Measurements from ENCODE around the gene SLC2A1. TPM values are rescaled to one million over a fixed set of nuclear protein-coding genes. Genes with fewer than 3 reads are reported as not detected.

The SLC2A1 gene
- total RNA-seq, 4 donors from 2014 or later: 238 to 883 (median 448) TPM

DNA sequence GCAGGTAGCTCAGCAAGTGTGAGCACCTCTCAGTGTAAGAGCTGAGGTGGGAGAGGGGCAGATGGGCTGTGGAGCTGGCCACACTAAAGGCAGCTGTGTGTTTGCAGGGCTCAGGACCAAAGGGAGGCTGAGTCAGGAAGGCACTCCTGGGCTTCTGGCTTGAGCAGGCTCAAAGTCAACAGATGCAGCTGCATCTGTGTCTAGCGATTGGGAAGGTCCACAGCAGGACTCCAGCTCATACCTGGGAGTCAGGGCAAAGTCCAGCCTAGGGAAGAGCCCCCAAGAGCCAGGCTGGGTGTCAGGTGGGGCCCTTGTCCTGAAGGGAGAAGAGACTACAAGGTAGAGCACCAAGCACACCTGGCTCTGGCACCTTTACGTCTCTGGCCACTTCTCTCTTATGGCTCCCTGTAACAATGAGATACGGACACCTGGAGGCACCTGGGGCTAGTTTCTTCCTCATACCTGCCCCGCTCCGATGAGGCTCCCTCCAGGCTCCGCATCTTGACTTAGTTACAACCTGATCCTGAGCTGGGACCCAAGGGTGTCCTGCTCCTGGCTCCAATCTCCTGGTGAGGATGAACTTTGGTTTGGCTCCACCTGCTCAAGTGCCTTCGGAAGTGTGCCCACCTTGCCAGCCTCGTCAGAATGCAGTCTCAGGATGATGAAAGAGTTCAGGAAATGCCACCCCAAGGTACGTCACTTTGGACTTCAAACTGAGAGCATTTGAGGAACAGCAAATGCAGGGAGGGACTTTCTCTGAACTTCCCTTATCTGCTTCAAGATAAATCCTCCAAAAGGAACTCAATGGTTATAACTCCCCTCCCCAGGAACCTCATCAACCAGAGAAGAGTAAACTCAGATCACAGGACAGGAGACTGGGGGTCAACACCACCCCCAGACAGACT is 21.5 kb upstream of the SLC2A1 start:
- H3K27me3 ChIP-seq: no peaks in the 10 kb centered on the region

DNA sequence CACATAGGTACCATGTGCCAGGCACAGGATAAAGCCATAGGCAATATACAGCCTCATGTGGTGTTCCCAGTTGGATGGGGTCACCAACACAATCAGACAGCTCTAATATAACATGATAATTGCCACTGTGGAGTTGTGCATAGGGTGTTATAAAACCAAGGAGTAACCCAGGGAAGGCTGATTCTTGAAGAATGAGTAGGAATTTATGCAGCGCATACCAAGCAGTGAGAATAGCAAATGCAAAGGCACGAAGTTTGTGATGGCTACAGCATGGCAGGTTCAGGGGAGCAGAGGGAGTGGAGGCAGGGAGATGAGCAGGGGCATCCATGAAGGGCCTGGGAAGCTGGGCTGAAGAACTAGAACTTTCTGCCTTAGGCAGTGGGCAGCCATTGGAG is 20.4 kb upstream of the SLC2A1 start:
- H3K27me3 ChIP-seq: no peaks in the 10 kb centered on the region
- DNase-seq: no peak
- no peaks in the 10 kb centered on the region for H3K36me3 ChIP-seq
- WGBS, 2 donors: 93 to 97% methylated on average over 2 of the region's 2 CpGs
- H3K27ac ChIP-seq: no peak overlapping the region
- intact Hi-C loops (cut with DNase I): no loop called here
- TF ChIP-seq POLR2A (IDR thresholded peaks at IDR 0.05): no peak
- H3K4me3 ChIP-seq: no peak overlapping the region
- H3K9me3 ChIP-seq: no peaks in the 10 kb centered on the region
- no peaks in the 10 kb centered on the region for H3K4me1 ChIP-seq

More for the DNA sequence above, 21.5 kb upstream of the SLC2A1 start:
- DNase-seq: no peak
- H3K4me3 ChIP-seq: no peak overlapping the region
- WGBS, 2 donors: 81 to 85% methylated on average over 7 to 8 of the region's 9 CpGs
- H3K4me1 ChIP-seq: no peaks in the 10 kb centered on the region
- TF ChIP-seq CTCF (IDR thresholded peaks at IDR 0.05) (no peak), POLR2A (IDR thresholded peaks at IDR 0.05) (no peak)
- no peaks in the 10 kb centered on the region for H3K9me3 ChIP-seq
- H3K27ac ChIP-seq: no peak overlapping the region
- intact Hi-C loops (cut with DNase I): no loop called here
- H3K36me3 ChIP-seq: no peaks in the 10 kb centered on the region

DNA sequence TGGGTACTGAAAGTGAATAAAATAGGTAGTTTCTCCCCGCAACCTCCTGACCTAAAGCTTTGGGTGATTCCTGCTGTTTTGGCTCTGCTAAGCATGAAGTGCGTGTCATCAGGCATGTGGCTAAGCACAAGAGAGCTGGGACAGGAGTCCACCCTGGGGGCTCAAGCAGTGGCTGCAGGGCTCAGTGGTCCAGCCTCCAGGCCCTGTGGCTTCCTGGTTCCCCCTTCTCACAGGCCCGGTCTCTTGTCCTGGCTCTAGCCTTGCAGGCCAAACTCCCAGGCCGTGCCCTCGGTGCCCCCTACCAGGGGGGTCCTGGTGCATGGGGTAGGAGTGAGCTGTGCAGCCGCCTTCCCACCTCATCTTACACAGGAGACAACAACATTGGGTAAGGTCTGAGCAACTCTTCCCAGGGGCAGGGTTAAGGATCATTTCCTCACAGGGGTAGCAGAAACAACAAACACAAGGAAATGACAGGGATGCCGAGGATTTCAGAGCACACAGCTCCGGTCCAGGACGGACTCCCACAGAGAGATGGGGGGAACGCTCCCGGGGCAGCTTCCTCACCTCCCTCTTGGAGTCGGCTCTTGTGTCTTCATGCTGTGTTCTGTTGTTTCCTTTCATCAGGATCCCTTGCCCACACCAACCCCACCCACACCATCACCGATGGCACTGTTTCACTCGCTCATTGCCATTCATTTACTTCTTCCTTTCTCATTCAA is 19.8 kb upstream of the SLC2A1 start:
- TF ChIP-seq POLR2A (IDR thresholded peaks at IDR 0.05) (no peak), CTCF (IDR thresholded peaks at IDR 0.05) (no peak)
- Histone ChIP-seq H3K9me3 (no peaks in the 10 kb centered on the region), H3K27me3 (no peaks in the 10 kb centered on the region), H3K36me3 (no peaks in the 10 kb centered on the region), H3K4me1 (no peaks in the 10 kb centered on the region), H3K4me3 (no peak overlapping the region), H3K27ac (no peak overlapping the region)
- DNase-seq: no peak
- 82 to 83% methylated on average over 8 to 11 of the region's 14 CpGs for WGBS, 2 donors
- intact Hi-C loops (cut with DNase I): no loop called here

DNA sequence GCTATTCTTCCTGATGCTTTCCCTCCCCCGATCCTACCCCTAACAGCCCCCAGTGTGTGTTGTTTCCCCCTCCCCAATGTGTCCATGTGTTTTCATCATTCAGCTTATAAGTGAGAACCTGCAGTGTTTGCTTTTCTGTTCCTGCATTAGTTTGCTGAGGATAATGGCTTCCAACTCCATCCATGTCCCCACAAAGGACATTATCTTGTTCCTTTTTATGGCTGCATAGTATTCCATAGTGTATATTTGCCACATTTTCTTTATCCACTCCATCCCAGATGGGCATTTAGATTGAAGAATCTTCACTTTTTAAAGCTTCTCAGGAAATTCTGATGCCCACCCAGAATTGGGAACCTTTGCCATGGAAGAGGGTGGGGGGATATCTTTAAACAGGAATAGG is 19.0 kb upstream of the SLC2A1 start:
- H3K9me3 ChIP-seq: no peaks in the 10 kb centered on the region
- no peak for DNase-seq
- H3K27ac ChIP-seq: no peak overlapping the region
- H3K4me3 ChIP-seq: no peak overlapping the region
- WGBS, 2 donors: 38 to 86% methylated on average over 1 of the region's 1 CpG
- TF ChIP-seq CTCF (IDR thresholded peaks at IDR 0.05): no peak
- TF ChIP-seq POLR2A (IDR thresholded peaks at IDR 0.05): no peak
- no peaks in the 10 kb centered on the region for H3K36me3 ChIP-seq
- no peaks in the 10 kb centered on the region for H3K27me3 ChIP-seq
- no peaks in the 10 kb centered on the region for H3K4me1 ChIP-seq
- intact Hi-C loops (cut with DNase I): no loop called here

GRCh38 chr1:42975561-42976225 is 17.0 kb upstream of the SLC2A1 start:
- H3K27me3 ChIP-seq: no peaks in the 10 kb centered on the region
- no peaks in the 10 kb centered on the region for H3K9me3 ChIP-seq
- intact Hi-C loops (cut with DNase I): no loop called here
- WGBS, 2 donors: 78 to 88% methylated on average over 4 of the region's 4 CpGs
- TF ChIP-seq POLR2A (IDR thresholded peaks at IDR 0.05): no peak
- TF ChIP-seq CTCF (IDR thresholded peaks at IDR 0.05): no peak
- H3K4me3 ChIP-seq: no peak overlapping the region
- H3K4me1 ChIP-seq: no peaks in the 10 kb centered on the region
- no peaks in the 10 kb centered on the region for H3K36me3 ChIP-seq
- H3K27ac ChIP-seq: no peak overlapping the region
- DNase-seq: no peak
